GM18861 (cell line): Measurements from ENCODE around the gene RSF1.
"Not testable (repeated sequence)": the region's sequence is repeated elsewhere in the genome, so short reads cannot be mapped to it uniquely, and the experiment has no call there.

Experiments
- ATAC-seq: cut with Tn5 transposase; IDR thresholded peaks from one replicate; pipeline ENCODE4 v1.9.1; 2021; ENCODE audit not compliant: unreplicated experiment

Gene RSF1

DNA sequence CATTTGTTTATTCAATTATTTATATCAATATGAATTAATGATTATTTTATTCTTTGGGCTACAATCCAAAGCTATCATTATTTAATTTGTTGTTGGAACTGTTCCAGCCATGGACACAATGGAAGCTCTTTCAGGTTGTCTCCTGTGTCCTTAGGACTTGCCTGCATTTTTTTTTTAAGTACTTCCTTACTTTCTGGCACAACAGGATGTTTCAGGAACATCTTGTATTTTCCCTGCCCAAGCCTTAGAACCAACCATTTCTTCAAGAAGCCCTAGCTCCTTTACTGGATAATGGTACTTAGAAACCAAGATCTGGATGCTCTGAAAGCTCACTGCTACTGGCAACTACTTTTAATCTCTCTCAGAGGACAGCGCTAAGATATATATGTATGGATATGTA is 125.1 kb downstream of the RSF1 start:
- no peak for ATAC-seq

DNA sequence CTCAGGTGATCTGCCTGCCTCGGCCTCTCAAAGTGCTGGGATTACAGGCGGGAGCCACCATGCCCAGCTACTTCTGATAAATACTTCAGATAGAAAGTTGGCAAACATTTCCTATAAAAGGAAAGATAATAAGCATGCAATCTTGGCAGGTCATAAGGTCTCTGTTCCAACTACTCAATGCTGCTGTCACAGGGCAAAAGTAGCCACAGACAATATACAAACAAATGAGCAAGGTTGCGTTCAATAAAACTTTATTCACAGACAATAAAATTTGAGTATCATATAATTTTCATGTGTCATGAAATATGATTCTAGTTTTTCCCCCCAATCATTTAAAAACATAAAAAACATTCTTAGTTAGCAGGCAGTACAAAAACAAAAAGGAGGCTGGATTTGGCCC is 129.9 kb downstream of the RSF1 start:
- ATAC-seq, result no peak

DNA sequence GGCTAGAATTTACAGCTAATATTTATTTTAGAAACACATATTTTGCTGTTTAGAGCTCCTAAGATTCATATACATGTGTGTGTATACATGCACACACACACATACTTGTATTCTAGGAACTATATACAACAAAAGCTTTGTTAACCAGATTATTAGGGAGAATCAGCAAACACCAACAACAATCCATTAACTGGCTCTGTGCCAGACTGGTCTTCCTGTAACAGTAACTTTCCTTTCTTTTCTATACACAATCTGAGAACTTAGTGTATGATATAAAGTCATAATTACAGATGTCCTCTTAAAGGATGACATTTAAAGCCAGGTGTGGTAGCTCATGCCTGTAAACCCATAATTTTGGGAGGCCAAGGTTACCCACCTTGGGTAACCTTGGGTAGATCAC is 133.4 kb downstream of the RSF1 start:
- no peak for ATAC-seq

DNA sequence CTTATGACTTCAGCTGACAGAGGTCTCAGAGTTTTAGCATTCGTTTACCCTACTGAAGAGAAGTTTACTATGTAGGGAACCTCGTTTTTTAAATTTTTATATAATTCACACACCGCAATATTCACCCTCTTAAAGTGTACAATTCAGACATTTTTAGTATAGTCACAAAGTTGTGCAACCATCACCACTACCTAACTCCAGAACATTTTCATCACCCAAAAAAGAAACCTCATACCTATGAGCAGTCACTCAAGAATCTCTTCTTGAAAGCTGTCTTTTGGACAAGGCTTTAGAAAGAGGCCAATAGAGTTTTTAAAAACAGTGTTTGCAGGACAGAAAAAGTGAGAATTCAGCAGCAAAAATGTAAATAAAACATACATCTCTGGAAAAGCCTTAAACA is 143.4 kb downstream of the RSF1 start:
- ATAC-seq, result no peak

DNA sequence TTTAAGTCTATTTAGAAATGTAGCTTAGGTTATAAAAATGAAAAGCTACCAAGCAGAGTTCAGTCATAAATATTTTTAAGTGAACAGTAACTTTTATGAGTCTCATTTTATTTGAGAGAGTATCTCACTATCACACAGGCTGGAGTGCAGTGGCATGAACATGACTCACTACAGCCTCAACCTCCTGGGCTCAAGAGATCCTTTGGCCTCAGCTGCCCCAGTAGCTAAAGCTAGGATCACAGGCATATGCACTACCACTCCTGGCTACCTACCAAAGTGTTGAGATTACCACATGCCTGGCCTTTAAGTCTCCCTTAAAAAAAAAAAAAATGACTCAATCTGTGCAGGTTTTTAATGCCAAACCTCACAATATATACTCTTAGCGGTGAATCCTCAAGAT is 148.3 kb downstream of the RSF1 start:
- no peak for ATAC-seq

DNA sequence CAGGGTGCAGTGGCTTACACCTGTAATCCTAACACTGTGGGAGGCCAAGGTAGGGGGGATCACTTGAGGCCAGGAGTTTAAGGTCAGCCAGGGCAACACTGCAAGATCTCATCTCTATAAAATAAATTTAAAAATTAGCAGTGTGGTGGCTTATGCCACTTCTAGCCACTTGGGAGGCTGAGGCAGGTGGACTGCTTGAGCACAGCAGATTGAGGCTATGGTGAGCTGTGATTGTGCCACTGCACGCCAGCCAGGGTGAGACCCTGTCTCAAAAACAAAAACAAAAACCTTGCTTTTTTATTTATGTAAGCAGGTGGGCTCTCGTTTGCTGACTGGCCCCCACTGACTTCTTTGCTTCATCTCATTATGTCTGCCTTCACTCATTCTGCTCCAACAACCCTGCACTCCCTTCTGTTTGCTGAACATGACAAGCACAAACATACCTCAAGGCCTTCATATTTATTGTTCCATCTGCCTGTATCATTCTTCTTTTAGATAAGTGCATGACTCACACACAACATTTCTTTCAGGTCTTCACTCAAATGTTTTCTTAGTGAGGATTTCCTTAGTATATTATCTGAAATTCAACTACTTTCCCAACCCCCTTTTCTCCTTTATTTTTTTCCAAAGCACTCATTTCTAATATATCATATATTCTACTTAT is 150.5 kb downstream of the RSF1 start:
- no peak for ATAC-seq

DNA sequence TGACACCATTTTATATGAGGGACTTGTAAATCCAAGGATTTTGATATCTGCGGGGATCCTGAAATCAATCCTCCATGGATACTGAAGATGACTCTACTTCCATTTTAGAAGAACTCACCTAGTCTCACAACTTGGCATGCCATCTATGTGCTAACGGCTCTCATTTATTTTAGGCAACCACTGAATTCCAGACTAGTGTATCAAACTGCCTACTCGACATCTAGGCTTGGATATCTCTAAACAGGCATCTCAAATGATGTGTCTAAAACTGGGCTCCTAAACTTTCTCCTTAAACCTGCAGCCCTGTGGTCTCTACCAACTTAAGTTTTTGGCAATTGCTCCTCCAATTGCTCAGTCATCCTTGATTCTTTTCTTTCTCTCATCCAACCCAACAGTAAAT is 151.8 kb downstream of the RSF1 start:
- ATAC-seq, result no peak

DNA sequence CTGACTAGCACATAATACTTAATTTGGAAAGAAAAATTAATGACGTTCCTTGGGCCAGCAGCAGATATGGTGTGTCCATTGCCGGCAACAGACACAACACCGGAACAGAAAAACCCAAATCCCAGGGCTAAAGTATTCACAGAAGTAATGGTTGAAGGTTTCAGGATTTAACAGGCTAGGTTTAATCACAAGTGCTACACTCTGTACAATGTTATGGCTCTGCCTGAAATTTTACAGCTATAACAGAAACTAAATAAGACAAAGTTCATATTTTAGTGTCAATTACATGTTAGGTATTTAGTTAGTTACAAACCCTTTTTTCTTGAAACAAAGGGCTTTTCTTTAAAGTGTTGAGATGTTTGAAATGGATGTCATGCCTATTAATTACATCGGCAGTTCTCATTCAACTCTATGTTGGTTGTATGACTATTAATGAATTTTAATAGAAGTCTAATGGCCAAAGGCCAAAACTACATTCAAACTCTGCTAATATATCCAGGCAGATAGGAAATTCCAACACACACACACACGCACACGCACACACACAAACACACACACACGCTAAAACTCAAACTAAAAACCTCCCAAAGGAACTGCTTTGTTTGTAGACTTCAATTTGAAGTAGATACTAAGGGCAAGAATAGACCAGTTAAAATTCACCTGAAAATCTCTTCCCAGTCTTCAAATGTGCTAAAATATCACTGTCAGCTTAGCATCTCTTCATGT is 155.1 kb downstream of the RSF1 start:
- no peak for ATAC-seq

DNA sequence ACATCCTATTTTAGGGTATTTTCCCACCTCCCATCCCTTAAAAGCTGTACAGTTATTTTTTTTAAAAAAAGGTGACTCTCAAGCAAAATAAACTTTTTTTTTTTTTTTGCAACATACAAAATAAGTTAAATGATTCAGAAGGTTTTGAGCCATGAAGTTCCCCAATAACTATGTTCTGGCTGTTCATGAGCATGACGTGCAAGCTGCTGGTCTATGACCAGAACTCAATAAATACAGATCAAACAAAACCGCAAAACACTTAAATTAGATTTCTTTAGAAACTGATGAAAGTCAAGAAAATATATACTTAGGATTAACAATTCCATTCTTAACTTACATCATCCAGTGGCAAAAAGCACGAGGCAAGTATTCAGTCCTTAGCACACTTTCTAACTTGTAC is 158.9 kb downstream of the RSF1 start:
- no peak for ATAC-seq

DNA sequence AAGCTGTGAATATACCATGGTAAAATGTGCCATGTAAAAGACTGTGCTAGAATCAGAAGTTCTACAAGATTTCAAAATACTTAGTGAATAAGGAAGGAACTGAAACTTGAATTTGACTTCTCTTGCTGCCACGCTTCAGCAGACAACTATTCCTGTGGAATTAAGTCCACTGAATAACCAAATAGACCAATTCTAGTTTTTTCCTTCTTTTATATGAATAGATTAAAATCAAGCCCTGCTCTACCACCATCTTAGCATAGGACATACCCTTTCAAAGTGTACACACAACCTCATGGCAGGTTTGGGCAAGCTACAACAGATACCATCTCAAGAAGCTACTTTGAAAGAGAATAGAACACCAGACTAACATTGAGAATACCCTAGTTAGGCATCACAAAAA is 159.6 kb downstream of the RSF1 start:
- no peak for ATAC-seq

DNA sequence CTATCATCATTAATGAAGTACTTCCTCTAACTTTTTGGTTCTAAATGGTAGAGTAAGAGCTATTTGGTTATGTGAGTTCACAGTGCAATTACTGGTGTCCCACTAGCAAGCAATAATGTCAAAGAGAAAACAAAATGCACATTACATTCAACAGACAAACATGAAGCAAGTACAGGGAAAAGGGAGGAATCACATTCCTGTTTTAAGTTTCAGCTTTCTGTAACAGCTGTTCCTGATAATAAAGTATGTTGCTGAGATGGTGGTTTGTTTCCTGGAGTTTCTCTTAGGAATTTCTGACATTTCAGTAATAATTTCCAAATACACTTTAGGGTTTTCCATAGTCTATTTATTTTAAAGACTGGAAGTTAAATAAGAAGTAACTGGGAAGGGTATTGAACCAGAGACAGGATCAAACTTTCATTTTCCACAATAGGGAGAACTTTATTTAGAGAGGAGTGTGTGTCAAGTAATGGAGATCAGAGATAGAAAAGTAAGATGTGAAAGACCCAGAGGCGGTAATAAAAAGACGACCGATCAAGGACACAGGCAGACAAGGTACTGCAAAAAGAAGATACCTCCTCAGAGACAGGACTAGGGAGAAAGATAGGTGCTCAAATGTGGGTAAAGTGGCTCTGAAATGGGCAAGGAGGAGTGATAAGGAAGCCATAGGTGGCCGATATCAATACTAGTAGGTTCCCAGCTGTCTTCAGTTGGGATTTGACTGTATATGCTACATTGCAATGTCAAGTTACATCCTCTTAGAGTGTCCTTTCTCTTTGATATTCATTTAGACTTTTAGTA is 162.1 kb downstream of the RSF1 start:
- ATAC-seq, result no peak

DNA sequence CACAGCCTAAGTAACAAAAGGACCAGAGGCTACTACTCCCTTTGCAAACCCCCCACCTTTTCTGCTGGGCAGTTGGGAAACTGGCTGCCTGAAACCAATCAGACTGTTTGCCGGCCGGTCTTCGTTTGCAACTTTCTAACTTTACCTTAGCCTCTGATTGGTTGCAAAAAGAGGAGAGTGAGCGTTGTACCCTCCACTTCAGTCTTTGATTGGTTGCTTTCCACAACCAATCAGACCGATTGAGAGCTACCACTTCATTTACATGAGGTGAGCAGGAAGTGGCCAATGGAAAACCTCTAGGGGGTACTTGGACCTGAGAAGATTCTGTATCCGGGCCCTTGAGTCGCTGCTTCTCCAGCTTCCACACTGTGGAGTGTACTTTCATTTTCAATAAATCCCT is 164.2 kb downstream of the RSF1 start:
- no peak for ATAC-seq

DNA sequence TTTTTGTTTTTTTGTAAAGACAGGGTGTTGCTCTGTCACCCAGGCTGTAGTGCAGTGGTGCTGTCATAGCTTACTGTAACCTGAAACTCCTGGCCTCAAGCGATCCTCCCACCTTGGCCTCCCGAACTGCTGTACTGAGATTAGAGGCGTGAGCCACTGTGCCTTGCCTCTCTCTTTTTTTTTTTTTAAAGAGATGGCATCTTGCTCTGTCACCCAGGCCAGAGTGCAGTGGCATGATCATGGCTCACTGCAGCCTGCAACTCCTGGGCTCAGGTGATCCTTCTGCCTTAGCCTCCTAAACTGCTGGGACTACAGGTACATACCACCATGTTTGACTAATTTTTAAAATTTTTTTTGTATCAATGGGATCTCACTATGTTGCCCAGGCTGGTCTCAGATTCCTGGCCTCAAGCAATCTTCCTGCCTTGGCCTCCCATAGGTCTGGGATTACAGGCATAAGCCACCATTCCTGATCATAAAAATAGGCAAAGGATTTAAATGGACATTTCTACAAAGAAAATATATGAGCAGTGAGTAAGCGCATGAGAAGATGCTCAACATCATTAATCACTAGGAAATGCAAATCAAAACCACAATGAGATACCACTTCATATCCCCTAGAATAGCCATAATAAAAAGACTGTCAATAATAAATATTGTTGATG is 165.6 kb downstream of the RSF1 start:
- ATAC-seq, result no peak

DNA sequence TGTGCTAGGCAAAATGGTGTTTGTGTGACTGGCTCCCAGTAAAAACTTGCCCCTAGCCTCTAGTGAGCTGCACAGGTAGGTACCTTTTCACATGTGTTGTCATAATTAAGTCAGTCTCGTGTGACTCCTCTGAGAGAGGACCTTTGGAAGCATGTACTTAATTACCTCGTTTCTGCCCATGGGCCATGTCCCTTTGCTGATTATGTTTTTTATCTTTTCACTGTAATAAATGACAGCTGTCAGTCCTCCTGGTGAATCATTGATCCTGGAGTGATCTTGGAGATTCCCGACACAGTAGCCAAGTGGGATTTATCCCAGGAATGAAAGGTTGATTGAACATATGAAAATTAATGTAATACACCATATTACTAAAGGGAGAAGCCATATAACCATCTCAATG is 170.4 kb downstream of the RSF1 start:
- ATAC-seq, result no peak

DNA sequence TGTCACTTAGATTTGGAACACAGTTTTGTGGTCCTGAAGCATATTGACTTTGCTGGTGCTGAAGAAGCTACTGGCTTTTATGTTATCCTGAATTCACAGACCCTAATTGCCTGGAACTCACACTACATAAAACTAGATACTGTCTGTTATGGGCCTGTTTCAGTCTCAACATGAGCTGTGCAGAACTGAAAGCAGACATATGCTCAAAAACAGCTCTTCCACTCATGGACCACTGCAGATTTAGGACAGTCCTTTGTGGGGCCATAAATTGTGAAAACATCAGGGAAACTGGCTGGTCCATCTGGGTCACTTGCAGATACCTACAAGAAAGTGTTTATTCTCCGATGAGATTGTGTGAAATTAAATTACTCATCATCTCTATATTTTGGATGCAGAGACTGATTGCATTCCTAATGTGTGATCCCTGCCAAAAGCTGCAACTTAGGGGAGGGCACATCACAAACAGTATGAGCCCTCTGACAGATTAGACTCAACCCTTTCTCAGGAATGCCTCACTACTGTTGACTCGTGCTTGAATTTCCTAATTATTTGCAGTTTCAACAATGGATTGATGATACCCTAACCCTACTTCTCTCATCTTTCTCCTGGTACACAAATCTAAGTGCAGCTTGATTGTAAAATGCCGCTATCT is 172.7 kb downstream of the RSF1 start:
- no peak for ATAC-seq

DNA sequence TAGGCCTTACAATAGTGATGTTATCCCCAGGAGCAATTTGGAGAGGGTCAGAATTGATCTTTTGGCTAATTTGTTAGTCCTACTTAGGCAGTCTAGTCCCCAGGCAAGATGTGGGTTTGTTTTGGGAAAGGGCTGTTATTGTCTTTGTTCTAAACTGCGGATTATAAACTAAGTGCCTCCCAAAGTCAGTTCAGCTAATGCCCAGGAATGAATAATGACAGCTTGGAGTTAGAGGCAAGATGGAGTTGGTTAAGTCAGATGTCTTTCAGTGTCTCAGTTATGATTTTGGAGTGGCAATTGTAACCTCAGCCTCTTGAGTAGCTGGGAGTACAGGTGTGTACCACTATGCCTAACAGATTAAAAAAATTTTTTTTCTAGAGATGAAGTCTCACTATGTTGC is 175.6 kb downstream of the RSF1 start:
- no peak for ATAC-seq

DNA sequence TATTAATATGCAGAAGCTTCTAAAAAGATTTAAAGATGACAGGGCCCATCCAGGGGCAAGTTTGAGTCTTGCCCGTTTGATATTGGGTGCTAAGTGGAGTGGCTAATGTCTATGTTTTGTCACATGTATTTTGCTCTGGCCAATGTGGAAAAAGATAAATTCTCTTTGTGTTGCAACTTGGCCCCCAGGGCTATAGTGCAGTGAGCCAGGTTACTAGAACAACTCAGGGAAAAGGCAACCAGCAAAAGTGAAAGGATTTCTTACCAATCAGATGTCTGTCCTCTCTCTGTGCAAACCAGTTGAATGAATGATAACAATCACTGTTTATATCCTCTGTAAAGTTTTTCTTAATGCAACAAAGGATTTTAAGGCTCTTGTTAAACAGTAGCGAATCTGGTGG is 178.3 kb downstream of the RSF1 start:
- no peak for ATAC-seq

DNA sequence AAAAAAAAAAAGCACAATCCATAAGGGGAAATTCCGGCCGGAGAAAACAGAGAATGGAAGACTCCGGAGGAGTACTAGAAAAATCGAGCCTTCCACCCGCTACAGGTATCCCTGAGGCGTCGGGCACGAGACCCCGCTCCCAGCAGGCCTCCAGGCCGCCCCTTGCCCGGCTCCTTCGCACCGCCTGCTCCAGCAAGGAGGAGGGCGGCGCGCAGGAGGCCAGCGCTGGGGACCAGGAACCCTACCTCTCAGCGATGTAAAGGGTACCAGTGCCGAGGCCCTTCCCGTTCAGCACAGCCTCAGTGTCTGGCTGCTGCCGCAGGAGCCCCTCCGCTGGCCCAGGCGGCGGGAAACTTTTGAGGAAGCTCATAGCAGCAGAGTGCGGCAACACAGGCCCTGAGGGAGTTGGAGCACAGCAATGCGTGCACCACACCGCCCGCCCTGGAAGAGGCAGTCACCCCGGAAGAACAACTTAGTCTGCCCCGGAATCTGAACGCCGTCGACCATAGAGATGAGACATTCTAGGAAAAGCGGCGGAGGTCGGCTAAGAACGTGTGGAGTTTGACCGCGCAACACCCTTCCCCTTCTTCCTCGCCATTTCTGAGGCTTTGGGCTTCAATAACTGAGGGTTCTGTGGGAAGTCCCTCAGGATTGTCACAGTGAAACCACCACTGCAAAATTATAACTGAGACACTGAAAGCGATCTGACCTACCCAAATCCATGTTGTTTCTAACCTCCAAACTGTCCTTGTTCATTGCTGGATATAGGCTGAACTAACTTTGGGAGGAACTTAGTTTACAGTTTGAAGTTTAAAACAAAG is 183.0 kb downstream of the RSF1 start, which contains the start of gene CLNS1A:
Gene CLNS1A (minus strand): TSS at position 450 of the 821 bp plus-strand sequence. CDS start 80 bp downstream, at position 370.
- peak; percentile 92 for ATAC-seq

DNA sequence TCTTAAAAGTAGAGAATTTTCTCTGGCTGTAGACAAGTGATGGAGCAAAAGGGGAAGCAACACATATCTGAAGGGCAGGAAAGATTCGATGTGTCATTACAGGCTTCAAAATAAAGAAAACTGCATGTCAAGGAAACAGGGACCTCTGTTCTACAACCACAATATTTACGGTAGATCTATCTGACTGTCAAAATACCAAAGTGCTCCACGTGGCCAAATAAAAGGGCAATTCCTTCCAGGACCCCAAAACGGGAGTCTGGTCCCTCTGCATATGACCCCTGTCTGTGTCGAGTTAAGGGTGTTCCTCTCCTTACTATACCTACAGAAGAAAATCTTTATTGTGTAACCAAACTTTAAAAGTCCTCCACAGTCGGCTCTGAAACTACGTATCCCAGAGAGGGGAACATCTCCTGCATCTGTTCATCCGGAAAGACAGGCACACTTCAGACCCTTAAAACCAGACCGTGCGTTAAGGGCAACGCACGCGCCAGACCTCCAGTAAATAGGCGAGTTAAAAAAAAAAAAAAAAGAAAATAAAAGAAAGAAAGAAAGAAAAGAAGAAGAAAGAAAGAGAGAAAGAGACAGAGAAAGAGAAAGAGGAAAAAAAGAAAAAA is 183.7 kb downstream of the RSF1 start:
- ATAC-seq, result no peak

DNA sequence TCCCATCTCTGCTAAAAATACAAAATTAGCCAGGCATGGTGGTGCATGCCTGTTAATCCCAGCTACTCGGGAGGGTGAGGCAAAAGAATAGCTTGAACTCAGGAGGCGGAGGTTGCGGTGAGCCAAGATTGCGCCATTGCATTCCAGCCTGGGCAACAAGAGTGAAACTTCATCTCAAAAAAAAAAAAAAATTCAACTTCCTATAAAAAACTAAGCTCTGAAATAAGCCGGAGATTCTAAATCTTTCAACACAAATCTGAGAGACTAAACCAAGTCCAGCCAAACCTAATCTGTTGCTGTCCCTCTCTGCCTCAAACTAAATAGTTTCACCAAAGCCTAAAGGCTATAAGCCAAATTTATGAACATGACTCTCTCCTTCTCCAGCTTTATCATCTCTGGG is 186.6 kb downstream of the RSF1 start:
- not testable (repeated sequence) for ATAC-seq
